HCT116 (cell line): ENCODE data around the gene AKT3. TPM values are rescaled to one million over a fixed set of nuclear protein-coding genes. Genes with fewer than 3 reads are reported as not detected.

Experiments used
- ATAC-seq: fragments of 200-7000 bp; cut with Tn5 transposase; 2 replicates; pipeline ENCODE4 v1.9.1; 2020; ENCODE audit warnings: mild to moderate bottlenecking, moderate library complexity
- BruUV-seq: library from RNA; stranded (reverse); fragments of 400-500 nt; replicated peaks from 2 replicates; lab custom pipeline; 2021; lab: Mats Ljungman, UMichigan
- CTCF ChIA-PET: fragments of 300-600 bp; sonication (Branson Sonifier 250); formaldehyde crosslinking; loops from one replicate; lab custom pipeline; 2021; ENCODE audit warnings: antibody characterized with exemption; lab: Charles Lee
- POLR2A ChIA-PET: fragments of 300-600, 350-600 bp; sonication (Branson Sonifier 250); formaldehyde crosslinking; loops from one replicate; lab custom pipeline; 2021; ENCODE audit warnings: antibody characterized with exemption; lab: Charles Lee
- RAD21 ChIA-PET, 2 experiments: fragments of 300-600 bp; sonication (Branson Sonifier 250); formaldehyde crosslinking; loops; one replicate each; lab custom pipeline; 2023; ENCODE audit warnings: low total read pairs in 2 of 2; ENCODE audit not compliant: uncharacterized antibody in 2 of 2, unreplicated experiment in 2 of 2, low non-redundant PET in 1 of 2; lab: Charles Lee
- DNase-seq: peaks from one replicate; pipeline ENCODE4 v3.0.0-alpha.2; 2010; ENCODE audit warnings: low read depth, low spot score
- H2AFZ ChIP-seq: fragments of 200-600 bp; shearing (Covaris generic), sonication (generic); 2 replicates; pipeline ENCODE4 v1.6.1; 2017; ENCODE audit warnings: low read depth, mixed run types, mixed read lengths, antibody characterized with exemption, low read length; ENCODE audit not compliant: poor library complexity, severe bottlenecking
- H3K27ac ChIP-seq: 2 replicates; pipeline ENCODE4 v1.5.1; 2012; ENCODE audit warnings: low read depth, low read length
- H3K27me3 ChIP-seq: fragments of 200-600 bp; sonication (generic); 2 replicates; pipeline ENCODE4 v1.6.1; 2016; ENCODE audit warnings: mixed run types, low read length, mixed read lengths; ENCODE audit not compliant: insufficient read depth
- H3K36me3 ChIP-seq, 2 experiments: fragments of 200-500 bp in 1 of 2; fragments of 200-600 bp in 1 of 2; sonication (Bioruptor generic) in 1 of 2; sonication (generic) in 1 of 2; 2 replicates each; pipeline versions ENCODE4 v1.5.1 to v1.6.1; 2014 to 2016; ENCODE audit warnings: low read length in 2 of 2, inconsistent platforms in 1 of 2, mixed read lengths in 1 of 2, mixed run types in 1 of 2; ENCODE audit not compliant: insufficient read depth in 2 of 2, control insufficient read depth in 1 of 2
- H3K4me1 ChIP-seq, 2 experiments: fragments of 200-600 bp in 1 of 2; sonication (generic) in 1 of 2; 2 replicates each; pipeline versions ENCODE4 v1.5.1 to v1.6.1; 2012 to 2017; ENCODE audit warnings: low read length in 2 of 2, inconsistent platforms in 1 of 2, mild to moderate bottlenecking in 1 of 2, mixed read lengths in 1 of 2, mixed run types in 1 of 2, moderate library complexity in 1 of 2; ENCODE audit not compliant: insufficient read depth in 2 of 2, control insufficient read depth in 1 of 2
- H3K4me2 ChIP-seq: fragments of 200-600 bp; sonication (generic); 2 replicates; pipeline ENCODE4 v1.6.1; 2017; ENCODE audit warnings: mixed run types, low read length, mixed read lengths
- H3K4me3 ChIP-seq, 2 experiments: fragments of 200-600 bp in 1 of 2; sonication (generic) in 1 of 2; replicated peaks in 1 of 2; 2 replicates each; pipeline ENCODE4 v1.5.1; 2011 to 2016; ENCODE audit warnings: low read length in 2 of 2, control low read depth in 1 of 2, low read depth in 1 of 2, mild to moderate bottlenecking in 1 of 2, mixed read lengths in 1 of 2, mixed run types in 1 of 2
- H3K79me2 ChIP-seq: fragments of 200-600 bp; sonication (generic); 2 replicates; pipeline ENCODE4 v1.6.1; 2017; ENCODE audit warnings: mild to moderate bottlenecking, mixed run types, low read length, moderate library complexity, mixed read lengths; ENCODE audit not compliant: insufficient read depth
- H3K9ac ChIP-seq: fragments of 200-600 bp; sonication (generic); 2 replicates; pipeline ENCODE4 v1.6.1; 2016; ENCODE audit warnings: low read length, mixed read lengths
- H3K9me2 ChIP-seq: fragments of 200-600 bp; sonication (generic), shearing (Covaris generic); 2 replicates; pipeline ENCODE4 v1.6.1; 2017; ENCODE audit warnings: mixed run types, mild to moderate bottlenecking, moderate library complexity; ENCODE audit not compliant: insufficient read depth
- H3K9me3 ChIP-seq, 2 experiments: fragments of 200-500 bp in 1 of 2; fragments of 200-600 bp in 1 of 2; sonication (Bioruptor generic) in 1 of 2; sonication (generic) in 1 of 2; 2 replicates each; pipeline ENCODE4 v1.6.1; 2014 to 2017; ENCODE audit warnings: low read length in 2 of 2, mixed read lengths in 2 of 2, inconsistent platforms in 1 of 2, low read depth in 1 of 2, mild to moderate bottlenecking in 1 of 2, mixed run types in 1 of 2, moderate library complexity in 1 of 2; ENCODE audit not compliant: control insufficient read depth in 1 of 2, insufficient read depth in 1 of 2
- H4K20me1 ChIP-seq: fragments of 200-600 bp; sonication (generic), shearing (Covaris generic); 2 replicates; pipeline ENCODE4 v1.6.1; 2017; ENCODE audit warnings: mixed run types, mild to moderate bottlenecking, moderate library complexity; ENCODE audit not compliant: insufficient read depth
- ATF3 ChIP-seq: IDR thresholded peaks from 2 replicates; pipeline ENCODE4 v1.6.1; 2012
- ELF1 ChIP-seq: IDR thresholded peaks from 2 replicates; pipeline ENCODE4 v1.6.1; 2012; ENCODE audit warnings: low read depth, borderline replicate concordance
- POLR2AphosphoS5 ChIP-seq: IDR thresholded peaks from 2 replicates; pipeline ENCODE4 v1.6.1; 2011; ENCODE audit warnings: mild to moderate bottlenecking, low read depth, low read length, moderate library complexity
- SIN3A ChIP-seq: IDR thresholded peaks from 2 replicates; pipeline ENCODE4 v1.6.1; 2012; ENCODE audit warnings: low read depth
- SP1 ChIP-seq: IDR thresholded peaks from 2 replicates; pipeline ENCODE4 v1.6.1; 2012; ENCODE audit warnings: low read depth
- TCF7L2 ChIP-seq: IDR thresholded peaks from 2 replicates; pipeline ENCODE4 v1.7.0; 2011; ENCODE audit warnings: borderline replicate concordance, inconsistent platforms; ENCODE audit not compliant: insufficient read depth, insufficient read length; ENCODE audit errors: extremely low read depth
- ZBTB33 ChIP-seq: IDR thresholded peaks from 2 replicates; pipeline ENCODE4 v1.6.1; 2011; ENCODE audit warnings: mild to moderate bottlenecking, low read length, moderate library complexity; ENCODE audit not compliant: insufficient replicate concordance; ENCODE audit errors: extremely low read depth
- ZNF274 ChIP-seq: fragments of 200-500 bp; sonication (Bioruptor generic); IDR thresholded peaks from 2 replicates; pipeline ENCODE4 v1.6.1; 2014; ENCODE audit warnings: mild to moderate bottlenecking, low read depth, low read length, inconsistent platforms
- intact Hi-C: fragments of 100-400 bp; cut with micrococcal nuclease; formaldehyde crosslinking; loops from 2 replicates; pipeline ENCODE4 v1.10.0; 2022
- total RNA-seq: library from RNA; stranded (reverse); gene quantifications from one replicate; pipeline ENCODE4 v1.2.1, GENCODE V29; 2021; ENCODE audit not compliant: unreplicated experiment

Gene AKT3
- total RNA-seq, 1 experiment from 2014 or later: 0.49 TPM

GRCh38 chr1:243890576-243890975 is 40.5 kb upstream of the AKT3 start:
- no peak for TF ChIP-seq POLR2AphosphoS5
- no peak for TF ChIP-seq SIN3A
- no peak for TF ChIP-seq ATF3
- TF ChIP-seq ZNF274: no peak
- no peak for TF ChIP-seq TCF7L2
- no peak for TF ChIP-seq SP1
- TF ChIP-seq ZBTB33: no peak
- no peak for TF ChIP-seq ELF1
- TF ChIP-seq, all 23 proteins: peak for 0
- ChIA-PET RAD21 (no interaction called here), CTCF (no interaction called here), POLR2A (interaction anchor here (1.2 kb wide), 1 partner anchor 10 kb away, joined by 3 read pairs; no protein-coding TSS in a partner anchor)
- Histone ChIP-seq H3K4me3 (no peak overlapping the region), H3K27me3 (peaks cover 19% of the 10 kb centered on the region), H3K36me3 (no peaks in the 10 kb centered on the region; a peak in 1 of 4 replicates), H3K27ac (no peak overlapping the region), H3K79me2 (no peaks in the 10 kb centered on the region), H3K9me2 (no peaks in the 10 kb centered on the region), H3K9ac (no peak overlapping the region), H4K20me1 (no peaks in the 10 kb centered on the region), H2AFZ (no peak overlapping the region), H3K4me2 (no peak overlapping the region), H3K9me3 (no peaks in the 10 kb centered on the region), H3K4me1 (no peaks in the 10 kb centered on the region)
- DNase-seq (no peak), ATAC-seq (no peak)
- intact Hi-C loops: no loop called here
- BruUV-seq: no TSS peak
